ENCODE data around the gene STMN1. TPM values are rescaled to one million over a fixed set of nuclear protein-coding genes. Genes with fewer than 3 reads are reported as not detected.
A peak's percentile ranks its signal among the peaks of the same experiment; 100 is the strongest.

The STMN1 gene
- total RNA-seq, 1 experiment from 2014 or later, result 207 TPM

DNA sequence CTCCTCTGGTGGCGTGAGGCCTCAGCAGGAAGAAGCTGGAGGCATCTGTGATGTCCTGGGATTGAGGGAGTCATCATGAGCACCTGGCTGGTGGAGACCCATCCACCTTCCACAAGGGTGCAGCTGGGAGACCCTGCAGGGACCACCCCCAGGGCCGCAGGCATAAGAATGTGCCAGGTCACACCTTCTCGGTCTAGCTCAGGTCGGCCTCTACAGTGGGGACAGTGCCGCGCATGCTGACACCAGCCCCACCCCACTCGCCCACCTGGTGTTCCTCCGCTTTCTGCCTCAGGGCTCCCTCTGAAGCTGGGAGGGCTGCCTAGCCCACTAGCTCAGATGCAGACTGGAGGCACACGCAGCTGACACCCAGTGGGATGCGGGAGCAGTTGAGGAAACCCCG, 25.0 kb downstream of the STMN1 start:
- Histone ChIP-seq H3K36me3 (ENCODE audit: control insufficient read depth, insufficient read depth, low read length) (no peaks in the 10 kb centered on the region), H3K9me3 (no peaks in the 10 kb centered on the region), H3K27me3 (replicated peaks; ENCODE audit: control insufficient read depth, insufficient read depth, low read length) (no peaks in the 10 kb centered on the region), H3K4me1 (peaks cover 39% of the 10 kb centered on the region), H3K4me3 (ENCODE audit: low read depth, low read length) (no peak overlapping the region)
- intact Hi-C loops (cut with micrococcal nuclease; ENCODE audit: unreplicated experiment), result no loop called here
- no peak overlapping the region for H3K27ac Mint-ChIP-seq (ENCODE audit: unreplicated experiment)
- H3K9me3 Mint-ChIP-seq (ENCODE audit: unreplicated experiment), result no peaks in the 10 kb centered on the region
- H3K36me3 Mint-ChIP-seq (ENCODE audit: insufficient read depth, unreplicated experiment), result peaks cover 6% of the 10 kb centered on the region
- ChIA-PET POLR2A (no interaction called here), CTCF (no interaction called here)
- no peak overlapping the region for H3K4me3 Mint-ChIP-seq (ENCODE audit: unreplicated experiment)
- TF ChIP-seq, protein P1, sequence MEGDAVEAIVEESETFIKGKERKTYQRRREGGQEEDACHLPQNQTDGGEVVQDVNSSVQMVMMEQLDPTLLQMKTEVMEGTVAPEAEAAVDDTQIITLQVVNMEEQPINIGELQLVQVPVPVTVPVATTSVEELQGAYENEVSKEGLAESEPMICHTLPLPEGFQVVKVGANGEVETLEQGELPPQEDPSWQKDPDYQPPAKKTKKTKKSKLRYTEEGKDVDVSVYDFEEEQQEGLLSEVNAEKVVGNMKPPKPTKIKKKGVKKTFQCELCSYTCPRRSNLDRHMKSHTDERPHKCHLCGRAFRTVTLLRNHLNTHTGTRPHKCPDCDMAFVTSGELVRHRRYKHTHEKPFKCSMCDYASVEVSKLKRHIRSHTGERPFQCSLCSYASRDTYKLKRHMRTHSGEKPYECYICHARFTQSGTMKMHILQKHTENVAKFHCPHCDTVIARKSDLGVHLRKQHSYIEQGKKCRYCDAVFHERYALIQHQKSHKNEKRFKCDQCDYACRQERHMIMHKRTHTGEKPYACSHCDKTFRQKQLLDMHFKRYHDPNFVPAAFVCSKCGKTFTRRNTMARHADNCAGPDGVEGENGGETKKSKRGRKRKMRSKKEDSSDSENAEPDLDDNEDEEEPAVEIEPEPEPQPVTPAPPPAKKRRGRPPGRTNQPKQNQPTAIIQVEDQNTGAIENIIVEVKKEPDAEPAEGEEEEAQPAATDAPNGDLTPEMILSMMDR (IDR thresholded peaks at IDR 0.05; ENCODE audit: insufficient read depth in 1 of 2, low read depth in 1 of 2, low read length in 1 of 2, severe bottlenecking in 1 of 2, unreplicated experiment in 1 of 2), result no peak
- H3K27me3 Mint-ChIP-seq (ENCODE audit: insufficient read depth, unreplicated experiment), result no peaks in the 10 kb centered on the region
- no peak for DNase-seq
- H3K4me1 Mint-ChIP-seq (ENCODE audit: low read depth, unreplicated experiment), result peaks cover 32% of the 10 kb centered on the region
- no TSS peak for BruUV-seq (replicated peaks)

DNA sequence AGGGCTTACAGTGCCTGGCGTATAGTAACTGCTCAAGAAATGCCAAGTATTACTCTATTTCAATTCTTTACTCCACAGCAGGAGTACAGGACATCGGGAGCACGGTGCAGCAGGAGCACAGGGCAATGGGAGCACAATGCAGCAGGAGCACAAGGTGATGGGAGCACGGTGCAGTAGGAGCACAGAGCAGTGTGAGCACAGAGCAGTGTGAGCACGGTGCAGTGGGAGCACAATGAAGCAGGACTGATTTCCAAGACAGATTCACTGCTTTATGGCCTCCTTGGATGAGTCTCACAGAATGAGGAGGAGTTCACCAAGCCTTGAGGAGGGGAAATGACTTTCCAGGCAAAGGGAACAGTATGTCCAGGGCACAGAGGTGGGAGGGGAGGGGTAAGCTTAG, 25.7 kb downstream of the STMN1 start:
- BruUV-seq (replicated peaks), result no TSS peak
- Mint-ChIP-seq H3K4me1 (ENCODE audit: low read depth, unreplicated experiment) (peaks cover 26% of the 10 kb centered on the region), H3K36me3 (ENCODE audit: insufficient read depth, unreplicated experiment) (peaks cover 3% of the 10 kb centered on the region), H3K27me3 (ENCODE audit: insufficient read depth, unreplicated experiment) (no peaks in the 10 kb centered on the region), H3K27ac (ENCODE audit: unreplicated experiment) (peak overlapping the region; percentile 73), H3K4me3 (ENCODE audit: unreplicated experiment) (no peak overlapping the region), H3K9me3 (ENCODE audit: unreplicated experiment) (no peaks in the 10 kb centered on the region)
- ChIA-PET POLR2A (no interaction called here), CTCF (no interaction called here)
- no peak overlapping the region for H3K4me3 ChIP-seq (ENCODE audit: low read depth, low read length)
- no peaks in the 10 kb centered on the region for H3K27me3 ChIP-seq (replicated peaks; ENCODE audit: control insufficient read depth, insufficient read depth, low read length)
- DNase-seq, result no peak
- TF ChIP-seq, protein P1 (IDR thresholded peaks at IDR 0.05; ENCODE audit: insufficient read depth in 1 of 2, low read depth in 1 of 2, low read length in 1 of 2, severe bottlenecking in 1 of 2, unreplicated experiment in 1 of 2), result no peak
- no peaks in the 10 kb centered on the region for H3K36me3 ChIP-seq (ENCODE audit: control insufficient read depth, insufficient read depth, low read length)
- peaks cover 36% of the 10 kb centered on the region for H3K4me1 ChIP-seq
- intact Hi-C loops (cut with micrococcal nuclease; ENCODE audit: unreplicated experiment), result no loop called here
- no peaks in the 10 kb centered on the region for H3K9me3 ChIP-seq

DNA sequence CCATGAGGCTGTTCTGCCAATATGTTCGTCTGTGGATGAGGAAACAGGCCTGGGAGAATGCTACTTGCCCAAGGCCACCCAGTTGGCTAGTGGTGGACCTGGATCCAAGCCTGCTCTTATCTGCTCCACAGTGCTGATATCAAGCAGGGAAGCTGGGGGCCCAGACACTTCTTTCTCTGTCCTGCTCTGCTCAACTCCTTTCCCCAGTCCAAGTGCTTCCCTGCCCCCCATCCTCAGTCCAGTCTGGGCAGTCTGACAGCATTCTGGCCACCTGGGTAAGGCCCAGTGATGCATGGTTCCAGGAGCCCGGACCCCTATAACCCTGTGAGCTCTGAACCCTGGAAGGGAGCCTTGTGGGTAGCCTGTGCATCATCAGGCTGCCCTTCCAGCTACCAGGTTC, 26.5 kb downstream of the STMN1 start:
- BruUV-seq (replicated peaks), result no TSS peak
- POLR2A ChIA-PET, result no interaction called here

More for the DNA sequence above, 26.5 kb downstream of the STMN1 start:
- Histone ChIP-seq H3K9me3 (no peaks in the 10 kb centered on the region), H3K4me3 (ENCODE audit: low read depth, low read length) (no peak overlapping the region), H3K27me3 (replicated peaks; ENCODE audit: control insufficient read depth, insufficient read depth, low read length) (no peaks in the 10 kb centered on the region), H3K36me3 (ENCODE audit: control insufficient read depth, insufficient read depth, low read length) (no peaks in the 10 kb centered on the region), H3K4me1 (peaks cover 31% of the 10 kb centered on the region)
- peak overlapping the region; percentile 73 for H3K27ac Mint-ChIP-seq (ENCODE audit: unreplicated experiment)
- H3K27me3 Mint-ChIP-seq (ENCODE audit: insufficient read depth, unreplicated experiment), result no peaks in the 10 kb centered on the region
- TF ChIP-seq, protein P1 (IDR thresholded peaks at IDR 0.05; ENCODE audit: insufficient read depth in 1 of 2, low read depth in 1 of 2, low read length in 1 of 2, severe bottlenecking in 1 of 2, unreplicated experiment in 1 of 2), result no peak
- CTCF ChIA-PET, result interaction anchor here (0.8 kb wide), 1 partner anchor 16 kb away, joined by 4 read pairs; no protein-coding TSS in a partner anchor
- H3K9me3 Mint-ChIP-seq (ENCODE audit: unreplicated experiment), result no peaks in the 10 kb centered on the region
- H3K36me3 Mint-ChIP-seq (ENCODE audit: insufficient read depth, unreplicated experiment), result no peaks in the 10 kb centered on the region
- DNase-seq, result peak in 1 of 2 experiments; percentile 46
- no peak overlapping the region for H3K4me3 Mint-ChIP-seq (ENCODE audit: unreplicated experiment)
- intact Hi-C loops (cut with micrococcal nuclease; ENCODE audit: unreplicated experiment), result no loop called here
- H3K4me1 Mint-ChIP-seq (ENCODE audit: low read depth, unreplicated experiment), result peaks cover 22% of the 10 kb centered on the region

All from Caco-2 (cell line).